Spinal cord (tissue), 10 donors: Measurements from ENCODE around the gene LPAR3. TPM values are rescaled to one million over a fixed set of nuclear protein-coding genes. Genes with fewer than 3 reads are reported as not detected.
A peak's percentile ranks its signal among the peaks of the same experiment; 100 is the strongest.

Source experiments
- DNase-seq, 6 donors: peaks; one replicate each; pipeline versions ENCODE4 v3.0.0 to v3.0.0-alpha.2; 2013 to 2015; ENCODE audit warnings: low spot score in 6 of 6, low read depth in 4 of 6
- H3K27ac ChIP-seq: one replicate; pipeline ENCODE4 v1.5.1; 2013; ENCODE audit warnings: low read depth, low read length, control low read depth
- H3K27me3 ChIP-seq: one replicate; pipeline ENCODE4 v1.6.1; 2013; ENCODE audit warnings: low read length; ENCODE audit not compliant: control insufficient read depth, insufficient read depth
- H3K36me3 ChIP-seq: one replicate; pipeline ENCODE4 v1.6.1; 2013; ENCODE audit warnings: low read length; ENCODE audit not compliant: control insufficient read depth, insufficient read depth
- H3K4me1 ChIP-seq: one replicate; pipeline ENCODE4 v1.6.1; 2013; ENCODE audit warnings: low read length; ENCODE audit not compliant: control insufficient read depth, insufficient read depth
- H3K4me3 ChIP-seq: one replicate; pipeline ENCODE4 v1.5.1; 2013; ENCODE audit warnings: low read depth, low read length, control low read depth
- H3K9me3 ChIP-seq: one replicate; pipeline ENCODE4 v1.6.1; 2013; ENCODE audit warnings: low read length; ENCODE audit not compliant: control insufficient read depth, insufficient read depth
- WGBS: methylation state at CpG from one replicate; pipeline ENCODE4 v1.1.5; 2013; ENCODE audit warnings: missing lambda C conversion rate; ENCODE audit not compliant: insufficient coverage; 5-methylcytosine and 5-hydroxymethylcytosine counted together
- polyA plus RNA-seq, 2 donors: library from polyadenylated mRNA; unstranded; fragments of 120-200 nt; gene quantifications; one replicate each; pipeline ENCODE4 v1.2.1, GENCODE V29; 2013; ENCODE audit not compliant: insufficient read length in 2 of 2
- total RNA-seq, 2 donors: library from RNA; depleted of rRNA in 1 of 2; stranded (reverse); fragments of 120-200 nt in 1 of 2; fragments of >200 nt in 1 of 2; gene quantifications; one replicate each; pipeline versions ENCODE4 v1.2.3 to v1.2.4, GENCODE V29; 2013 to 2014
- donor health status: healthy.

LPAR3 gene
- total and polyA plus RNA-seq, 4 donors, result 0.76 to 17.6 (median 8.3) TPM

DNA sequence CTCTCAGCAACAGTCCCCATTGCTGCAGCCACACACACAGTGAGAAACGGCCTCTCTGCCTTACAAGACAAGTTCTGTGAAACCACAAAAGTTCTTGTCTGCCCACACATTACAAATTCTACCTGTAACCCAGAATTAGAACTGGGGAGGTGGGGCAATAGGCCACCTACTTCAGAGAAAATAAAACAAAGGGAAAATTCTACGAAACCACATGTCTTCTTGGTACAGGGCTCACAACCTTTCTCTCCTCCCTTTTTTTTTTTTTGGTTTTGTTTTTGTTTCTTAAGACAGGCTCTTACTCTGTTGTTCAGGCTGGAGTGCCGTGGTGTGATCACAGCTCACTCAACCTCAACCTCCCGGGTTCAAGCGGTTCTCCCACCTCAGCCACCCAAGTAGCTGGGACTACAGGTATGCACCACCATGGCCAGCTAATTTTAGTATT, 30.2 kb downstream of the LPAR3 start:
- Histone ChIP-seq H3K4me3 (no peak overlapping the region), H3K36me3 (no peaks in the 10 kb centered on the region), H3K27ac (no peak overlapping the region), H3K9me3 (no peaks in the 10 kb centered on the region), H3K27me3 (no peaks in the 10 kb centered on the region), H3K4me1 (no peaks in the 10 kb centered on the region)
- no peak for DNase-seq
- WGBS, result 100% methylated on average over 1 of the region's 5 CpGs

GRCh38 chr1:84861988-84862644, 30.9 kb downstream of the LPAR3 start:
- Histone ChIP-seq H3K9me3 (no peaks in the 10 kb centered on the region), H3K27ac (no peak overlapping the region), H3K4me3 (no peak overlapping the region), H3K4me1 (no peaks in the 10 kb centered on the region), H3K27me3 (no peaks in the 10 kb centered on the region), H3K36me3 (no peaks in the 10 kb centered on the region)
- 80% methylated on average over 1 of the region's 6 CpGs for WGBS
- no peak for DNase-seq

- no peaks in the 10 kb centered on the region for H3K9me3 ChIP-seq
- no peaks in the 10 kb centered on the region for H3K36me3 ChIP-seq
- DNase-seq, result no peak
- H3K27ac ChIP-seq, result no peak overlapping the region
- no peak overlapping the region for H3K4me3 ChIP-seq
- 73% methylated on average over 1 of the region's 1 CpG for WGBS
- H3K4me1 ChIP-seq, result no peaks in the 10 kb centered on the region
- no peaks in the 10 kb centered on the region for H3K27me3 ChIP-seq
Observed at GRCh38 chr1:84861516-84861915, 31.5 kb downstream of the LPAR3 start.

GRCh38 chr1:84859866-84860265, 33.1 kb downstream of the LPAR3 start:
- H3K36me3 ChIP-seq, result no peaks in the 10 kb centered on the region
- no peaks in the 10 kb centered on the region for H3K9me3 ChIP-seq
- no peaks in the 10 kb centered on the region for H3K27me3 ChIP-seq
- DNase-seq, result no peak
- WGBS, result 44% methylated on average over 3 of the region's 4 CpGs
- no peaks in the 10 kb centered on the region for H3K4me1 ChIP-seq
- H3K4me3 ChIP-seq, result no peak overlapping the region
- no peak overlapping the region for H3K27ac ChIP-seq

- Histone ChIP-seq H3K27me3 (no peaks in the 10 kb centered on the region), H3K27ac (no peak overlapping the region), H3K36me3 (no peaks in the 10 kb centered on the region), H3K9me3 (no peaks in the 10 kb centered on the region), H3K4me3 (no peak overlapping the region), H3K4me1 (no peaks in the 10 kb centered on the region)
- 100% methylated on average over 3 of the region's 8 CpGs for WGBS
- DNase-seq, result no peak
Observed at GRCh38 chr1:84857906-84858305, 35.1 kb downstream of the LPAR3 start.

GRCh38 chr1:84856726-84857270, 36.2 kb downstream of the LPAR3 start:
- Histone ChIP-seq H3K4me1 (no peaks in the 10 kb centered on the region), H3K4me3 (no peak overlapping the region), H3K36me3 (no peaks in the 10 kb centered on the region), H3K27ac (no peak overlapping the region), H3K9me3 (no peaks in the 10 kb centered on the region), H3K27me3 (no peaks in the 10 kb centered on the region)
- 92% methylated on average over 2 of the region's 2 CpGs for WGBS
- DNase-seq, result peak in 2 of 6 donors; percentile 24 to 26

DNA sequence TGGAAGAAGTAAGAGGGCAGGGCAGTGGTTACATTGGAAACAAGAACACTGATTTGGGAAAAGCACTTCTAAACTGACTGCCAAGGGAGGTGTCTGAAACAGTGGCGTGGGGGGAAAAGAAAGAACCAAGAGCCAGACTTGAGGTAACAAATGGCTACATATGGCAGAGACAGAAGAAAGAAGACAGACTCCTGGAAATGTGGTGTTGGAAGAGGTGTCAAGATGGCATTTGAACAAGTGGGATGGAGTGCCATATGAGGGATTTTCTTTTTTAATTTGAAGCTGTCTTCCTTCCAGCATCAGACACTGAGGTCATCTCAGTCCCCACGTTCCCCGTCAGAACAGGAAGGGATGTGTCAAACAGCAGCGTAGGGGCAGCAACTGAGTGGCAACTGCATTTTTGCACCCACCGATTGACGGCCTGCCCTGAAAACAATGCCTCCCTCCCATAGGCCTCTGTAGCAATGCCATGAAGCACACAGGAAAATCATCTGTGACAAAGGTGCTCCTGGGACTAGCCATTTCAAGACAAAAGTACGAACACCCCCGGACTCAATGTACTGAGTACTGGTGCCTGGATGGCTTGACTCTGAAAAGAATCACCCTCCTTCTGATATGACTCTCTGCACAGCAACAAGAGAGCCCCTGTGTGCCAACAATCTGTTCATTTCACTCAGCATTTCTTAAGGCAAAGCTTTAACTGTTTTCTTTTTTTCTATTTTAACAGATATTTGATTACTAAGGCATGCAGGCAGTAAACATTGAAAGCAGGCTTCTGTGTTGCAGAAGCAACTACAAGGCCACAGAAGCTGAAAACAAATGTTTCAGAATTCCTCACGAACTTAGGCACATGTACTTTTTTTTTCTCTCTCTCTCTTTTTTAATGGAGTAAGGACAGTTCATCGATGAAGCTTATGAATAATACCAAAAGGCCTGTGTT, 37.0 kb downstream of the LPAR3 start:
- H3K4me3 ChIP-seq, result no peak overlapping the region
- 60% methylated on average over 9 of the region's 10 CpGs for WGBS
- no peak overlapping the region for H3K27ac ChIP-seq
- no peaks in the 10 kb centered on the region for H3K4me1 ChIP-seq
- H3K36me3 ChIP-seq, result no peaks in the 10 kb centered on the region
- peak in 2 of 6 donors; percentile 42 to 88 for DNase-seq
- no peaks in the 10 kb centered on the region for H3K9me3 ChIP-seq
- no peaks in the 10 kb centered on the region for H3K27me3 ChIP-seq

- whole genome bisulfite sequencing, result no CpG with 5 or more reads among the region's 3 CpGs
- Histone ChIP-seq H3K27me3 (no peaks in the 10 kb centered on the region), H3K9me3 (no peaks in the 10 kb centered on the region), H3K4me1 (no peaks in the 10 kb centered on the region), H3K27ac (no peak overlapping the region), H3K4me3 (no peak overlapping the region), H3K36me3 (no peaks in the 10 kb centered on the region)
- no peak for DNase-seq
Observed at GRCh38 chr1:84855168-84855567, 37.8 kb downstream of the LPAR3 start.

GRCh38 chr1:84853741-84854721, 39.0 kb downstream of the LPAR3 start:
- no peak overlapping the region for H3K4me3 ChIP-seq
- H3K9me3 ChIP-seq, result no peaks in the 10 kb centered on the region
- no peaks in the 10 kb centered on the region for H3K27me3 ChIP-seq
- 94% methylated on average over 1 of the region's 2 CpGs for WGBS
- H3K36me3 ChIP-seq, result no peaks in the 10 kb centered on the region
- DNase-seq, result no peak
- no peaks in the 10 kb centered on the region for H3K4me1 ChIP-seq
- H3K27ac ChIP-seq, result no peak overlapping the region
